GM19463 (cell line): Measurements from ENCODE around the gene CASZ1.

ENCODE experiments used
- ATAC-seq: cut with Tn5 transposase; IDR thresholded peaks from one replicate; pipeline ENCODE4 v1.9.1; 2021; ENCODE audit warnings: mild to moderate bottlenecking, moderate library complexity; ENCODE audit not compliant: unreplicated experiment

The CASZ1 gene

GRCh38 chr1:10712568-10713362 is 83.7 kb downstream of the CASZ1 start:
- ATAC-seq: no peak

GRCh38 chr1:10710489-10710888 is 86.0 kb downstream of the CASZ1 start:
- no peak for ATAC-seq

DNA sequence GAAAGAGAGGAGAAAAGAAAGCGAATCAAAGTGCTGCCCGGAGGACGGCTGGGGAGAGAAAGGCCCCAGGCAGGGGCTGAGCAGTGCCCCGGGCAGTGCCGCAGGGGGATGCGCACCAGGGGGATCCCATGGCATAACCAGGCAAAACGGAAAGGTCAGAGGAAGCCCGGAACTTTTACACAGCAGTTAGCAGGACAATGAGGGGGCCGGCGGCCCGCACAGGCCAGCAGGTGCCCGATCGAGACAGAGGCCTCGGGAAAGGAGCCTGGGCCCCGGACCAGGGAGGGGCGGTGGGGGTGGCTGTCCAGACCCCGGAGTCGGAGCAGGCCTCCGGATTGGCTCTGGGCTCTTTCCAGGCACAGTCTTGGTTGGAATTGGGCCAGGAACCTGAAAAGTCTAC is 86.8 kb downstream of the CASZ1 start:
- ATAC-seq: no peak

DNA sequence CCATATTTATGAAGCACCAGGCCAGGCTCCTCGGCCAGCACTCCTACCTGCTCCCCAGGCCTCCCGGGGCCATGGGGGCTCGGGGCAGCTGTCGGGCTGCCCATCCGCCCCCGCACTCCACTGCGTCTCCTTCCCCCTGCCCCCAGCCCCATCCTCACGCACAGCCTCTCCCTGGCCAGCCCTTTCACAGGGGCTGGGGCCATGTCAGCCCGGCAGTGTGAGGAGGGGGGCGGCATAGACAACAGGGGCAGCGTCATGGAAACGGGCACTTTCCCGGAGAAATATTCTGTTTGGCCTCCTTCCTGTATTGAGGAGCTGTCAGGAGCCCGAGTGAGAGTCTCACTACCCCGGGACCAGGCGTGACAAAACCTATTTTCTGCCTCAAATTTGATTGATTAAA is 87.3 kb downstream of the CASZ1 start:
- ATAC-seq: no peak

- ATAC-seq: no peak
These were observed 87.7 kb downstream of the CASZ1 start for GRCh38 chr1:10708757-10709156.

DNA sequence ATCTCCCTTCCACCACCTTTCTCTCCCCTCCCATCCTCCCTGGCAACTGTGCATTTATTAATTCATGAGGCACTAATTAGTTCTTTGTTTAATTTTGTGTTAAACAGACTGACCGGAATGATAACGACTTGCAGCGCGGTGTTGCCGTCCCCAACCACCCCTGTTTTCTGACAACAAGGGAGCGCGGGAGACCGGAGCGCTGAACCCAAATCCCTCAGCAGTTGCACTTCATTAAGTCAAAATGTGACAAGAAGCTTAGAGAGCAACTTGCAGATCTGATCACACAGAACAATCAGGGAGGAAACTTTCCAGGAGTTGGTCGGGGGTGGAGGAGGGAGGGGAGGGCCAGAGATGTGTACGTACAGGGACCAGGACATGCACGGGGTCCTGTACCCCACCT is 89.2 kb downstream of the CASZ1 start:
- ATAC-seq: no peak

DNA sequence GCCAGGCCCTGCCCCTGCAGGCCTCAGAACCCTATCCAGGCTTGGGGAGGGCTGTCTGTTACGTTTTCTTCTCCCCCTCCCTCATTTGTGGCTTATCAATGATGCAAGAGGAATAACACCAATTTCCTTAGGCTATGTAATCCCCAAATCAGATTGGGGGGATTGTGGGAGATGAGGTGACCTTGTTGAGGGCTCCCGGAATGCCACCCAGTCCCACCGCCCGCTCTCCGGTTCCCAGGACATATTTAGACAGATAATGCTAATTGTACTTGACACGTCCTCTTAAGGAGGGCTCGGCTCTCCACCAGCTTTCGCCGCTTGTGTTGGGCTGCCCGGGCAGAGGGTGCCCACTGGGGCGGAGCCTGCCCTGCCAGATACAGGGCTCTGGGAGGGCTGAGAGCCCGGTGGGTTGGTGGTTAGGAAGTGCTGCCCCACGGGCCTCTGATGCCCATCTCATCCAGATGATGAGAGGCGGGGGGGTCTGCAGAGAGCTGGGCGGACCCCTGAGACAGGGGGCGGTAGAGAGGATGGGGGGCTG is 90.0 kb downstream of the CASZ1 start:
- no peak for ATAC-seq

GRCh38 chr1:10705953-10706352 is 90.5 kb downstream of the CASZ1 start:
- ATAC-seq: no peak

GRCh38 chr1:10704368-10704882 is 92.0 kb downstream of the CASZ1 start:
- ATAC-seq: no peak

- no peak for ATAC-seq
These were observed 92.7 kb downstream of the CASZ1 start for GRCh38 chr1:10703702-10704101.

- no peak for ATAC-seq
These were observed 95.3 kb downstream of the CASZ1 start for GRCh38 chr1:10701145-10701544.

DNA sequence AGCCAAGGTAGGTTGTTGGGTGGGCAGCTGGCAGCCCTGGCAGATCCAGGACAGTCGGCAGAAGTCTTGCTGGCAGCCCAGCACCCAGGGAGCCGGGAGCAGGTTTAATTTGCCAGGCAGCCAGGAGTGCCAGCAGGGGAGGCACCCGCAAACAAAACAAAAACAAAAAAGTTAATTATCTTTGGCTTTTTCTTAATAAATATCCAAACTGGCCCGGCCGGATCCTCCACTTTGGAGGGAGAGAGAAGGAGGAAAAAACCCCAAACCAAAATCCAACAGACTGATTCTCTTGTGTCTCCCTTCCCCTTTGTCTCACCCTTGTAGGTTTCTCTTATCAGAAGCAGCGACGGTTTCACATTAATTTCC is 97.0 kb downstream of the CASZ1 start:
- no peak for ATAC-seq

DNA sequence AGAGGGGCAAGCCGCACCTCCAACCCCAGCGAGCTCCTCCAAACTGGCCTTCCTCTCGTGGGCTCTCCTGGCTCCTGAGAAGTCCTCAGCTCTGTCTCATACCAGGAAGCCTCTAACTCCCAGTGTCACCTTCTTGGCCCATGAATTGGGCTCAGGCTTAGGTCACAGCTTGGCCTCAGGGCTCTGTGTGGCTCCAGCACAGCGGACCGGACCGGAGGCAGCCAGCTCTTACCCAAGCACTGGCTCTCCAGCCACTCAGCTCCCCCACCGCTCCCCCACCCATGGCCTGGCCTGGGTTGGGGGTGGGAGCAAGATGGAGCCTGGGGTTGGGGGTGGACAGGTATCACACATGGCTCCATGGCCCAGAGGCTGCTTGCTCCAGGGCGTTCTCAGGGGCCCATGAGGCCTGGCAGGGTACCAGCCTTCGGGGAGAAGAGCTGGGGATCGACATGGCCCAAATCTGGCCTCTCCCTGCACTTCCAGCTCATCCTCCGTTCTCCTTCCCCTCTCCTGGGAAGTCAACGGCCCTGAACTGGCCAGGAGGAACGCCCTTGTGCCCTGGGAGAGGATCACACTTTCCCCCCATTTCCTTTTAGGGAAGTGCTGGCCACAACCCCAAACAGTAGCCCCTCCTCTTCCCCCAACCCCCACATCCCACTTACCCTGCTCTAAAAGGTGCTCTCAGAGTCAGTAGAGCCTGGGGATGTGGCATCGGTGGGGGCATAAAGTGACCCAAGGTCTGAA is 97.5 kb downstream of the CASZ1 start:
- ATAC-seq: no peak

DNA sequence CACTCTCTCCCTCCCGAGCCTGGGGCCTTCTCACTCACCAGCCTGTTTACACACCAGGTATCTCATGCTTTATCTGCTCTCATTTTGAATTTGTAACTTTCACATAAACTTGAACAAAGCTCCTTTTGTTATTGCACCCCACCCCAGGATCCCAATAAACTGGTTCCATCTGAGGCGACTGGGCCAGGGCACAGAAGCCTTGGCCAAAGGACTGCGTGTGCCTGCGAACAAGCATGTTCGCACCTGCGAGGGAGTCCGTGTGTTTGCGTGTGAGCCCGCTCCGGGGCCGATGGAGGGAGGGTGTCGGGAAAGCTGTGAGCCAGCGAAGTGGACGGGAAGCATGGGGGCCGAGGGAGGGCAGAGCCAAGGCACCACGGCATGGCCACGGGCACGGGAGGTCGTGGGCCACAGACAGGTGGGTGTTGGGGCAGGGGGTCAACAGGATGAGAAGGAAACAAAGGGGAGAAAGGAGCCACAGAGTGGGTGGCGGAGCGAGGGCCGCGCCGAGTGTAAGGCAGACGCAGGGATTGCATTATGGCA is 98.8 kb downstream of the CASZ1 start:
- ATAC-seq: no peak

DNA sequence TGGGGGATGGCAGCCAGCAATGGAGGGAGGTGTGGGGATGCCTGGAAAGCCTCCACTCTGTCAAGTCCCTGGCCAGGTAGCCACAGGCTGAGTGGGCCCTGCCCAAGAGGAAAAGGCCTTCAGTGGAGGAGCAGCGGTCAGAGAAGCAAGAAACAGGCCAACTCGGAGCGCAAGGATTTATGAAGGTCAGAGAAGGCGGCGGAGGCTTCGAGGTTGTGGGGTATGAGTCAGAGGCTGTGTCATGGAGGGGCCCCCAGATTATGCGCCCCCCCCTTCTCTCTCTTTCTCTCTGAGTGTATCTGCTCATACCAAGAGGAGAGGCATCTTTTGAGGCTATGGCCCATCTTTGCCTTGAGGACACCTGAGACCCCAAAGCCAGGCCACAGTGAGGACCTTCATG is 99.5 kb downstream of the CASZ1 start:
- no peak for ATAC-seq

- ATAC-seq: no peak
These were observed 101.5 kb downstream of the CASZ1 start for GRCh38 chr1:10694633-10695627.

GRCh38 chr1:10694274-10694632 is 102.2 kb downstream of the CASZ1 start:
- ATAC-seq: no peak

- ATAC-seq: no peak
These were observed 102.8 kb downstream of the CASZ1 start for GRCh38 chr1:10693497-10694273.

GRCh38 chr1:10693152-10693496 is 103.3 kb downstream of the CASZ1 start:
- ATAC-seq: no peak
